ENCODE measurements around the gene WFDC8.

- no peak for TF ChIP-seq CTCF (conservative IDR thresholded peaks at IDR 0.05; ENCODE audit: low read depth, low read length)
- TF ChIP-seq EZH2phosphoT487 (IDR thresholded peaks at IDR 0.05; ENCODE audit: borderline replicate concordance, low read length): no peak
Measured at GRCh38 chr20:45547206-45547770, 31.8 kb downstream of the WFDC8 start, which contains the start of gene EPPIN.
